ENCODE results near the gene SORCS1. TPM values are rescaled to one million over a fixed set of nuclear protein-coding genes. Genes with fewer than 3 reads are reported as not detected.

SORCS1 gene
- total and polyA plus RNA-seq, 2 donors (not counting 1 experiment from before 2014, with no cell fraction given): not detected

- Histone ChIP-seq H2AFZ (ENCODE audit: insufficient read depth, low read depth, low read length, poor library complexity, severe bottlenecking) (no peak overlapping the region), H3K79me2 (ENCODE audit: control insufficient read depth, insufficient read depth, low read length) (no peaks in the 10 kb centered on the region), H3K4me3 (ENCODE audit: control extremely low read depth in 1 of 5, extremely low read depth in 1 of 5, insufficient read depth in 1 of 5, low read depth in 2 of 5, low read length in 4 of 5) (no peak overlapping the region), H4K20me1 (ENCODE audit: control insufficient read depth, insufficient read depth, low read length, poor library complexity, severe bottlenecking) (no peaks in the 10 kb centered on the region), H3K9me3 (ENCODE audit: control extremely low read depth in 1 of 3, control insufficient read depth in 2 of 3, insufficient read depth in 1 of 3, low read length in 2 of 3) (no peaks in the 10 kb centered on the region), H3K27me3 (replicated peaks in 1 of 4; ENCODE audit: control extremely low read depth in 1 of 4, control insufficient read depth in 3 of 4, insufficient read depth in 4 of 4, low read length in 3 of 4) (no peaks in the 10 kb centered on the region), H3K36me3 (replicated peaks in 1 of 2; ENCODE audit: control extremely low read depth in 1 of 2, control insufficient read depth in 1 of 2, extremely low read depth in 1 of 2, insufficient read depth in 2 of 2, low read length in 1 of 2) (no peaks in the 10 kb centered on the region), H3K4me2 (replicated peaks; ENCODE audit: low read depth, low read length, poor library complexity, severe bottlenecking) (no peak overlapping the region), H3K4me1 (ENCODE audit: control insufficient read depth in 2 of 2, insufficient read depth in 2 of 2, low read length in 2 of 2) (no peaks in the 10 kb centered on the region), H3K27ac (ENCODE audit: low read length in 2 of 2) (no peak overlapping the region), H3K9ac (ENCODE audit: low read length) (no peak overlapping the region)
- DNase-seq (no peak), ATAC-seq (ENCODE audit: low read depth) (no peak)
- H3K4me1 Mint-ChIP-seq: no peaks in the 10 kb centered on the region
- H3K27me3 Mint-ChIP-seq: no peaks in the 10 kb centered on the region
- CTCF ChIA-PET: no interaction called here
- TF ChIP-seq EZH2 (IDR thresholded peaks at IDR 0.05; ENCODE audit: borderline replicate concordance, insufficient read depth, low read depth, low read length, poor library complexity, severe bottlenecking) (no peak), CTCF (IDR thresholded peaks at IDR 0.05) (no peak)
- H3K27ac Mint-ChIP-seq: no peak overlapping the region
- H3K4me3 Mint-ChIP-seq: no peak overlapping the region
- intact Hi-C loops (cut with micrococcal nuclease): no loop called here
- WGBS (ENCODE audit: insufficient coverage): 50% methylated on average over 1 of the region's 3 CpGs
- no peaks in the 10 kb centered on the region for H3K9me3 Mint-ChIP-seq (ENCODE audit: insufficient read depth)
- POLR2A ChIA-PET: no interaction called here
These were observed 601.1 kb downstream of the SORCS1 start for GRCh38 chr10:106563384-106563783.

- TF ChIP-seq EZH2 (IDR thresholded peaks at IDR 0.05; ENCODE audit: borderline replicate concordance, insufficient read depth, low read depth, low read length, poor library complexity, severe bottlenecking): no peak
- TF ChIP-seq CTCF (IDR thresholded peaks at IDR 0.05): no peak
- Histone ChIP-seq H3K4me3 (ENCODE audit: control extremely low read depth in 1 of 5, extremely low read depth in 1 of 5, insufficient read depth in 1 of 5, low read depth in 2 of 5, low read length in 4 of 5) (no peak overlapping the region), H3K36me3 (replicated peaks in 1 of 2; ENCODE audit: control extremely low read depth in 1 of 2, control insufficient read depth in 1 of 2, extremely low read depth in 1 of 2, insufficient read depth in 2 of 2, low read length in 1 of 2) (no peaks in the 10 kb centered on the region), H3K9me3 (ENCODE audit: control extremely low read depth in 1 of 3, control insufficient read depth in 2 of 3, insufficient read depth in 1 of 3, low read length in 2 of 3) (no peaks in the 10 kb centered on the region), H3K9ac (ENCODE audit: low read length) (no peak overlapping the region), H3K27me3 (replicated peaks in 1 of 4; ENCODE audit: control extremely low read depth in 1 of 4, control insufficient read depth in 3 of 4, insufficient read depth in 4 of 4, low read length in 3 of 4) (no peaks in the 10 kb centered on the region), H2AFZ (ENCODE audit: insufficient read depth, low read depth, low read length, poor library complexity, severe bottlenecking) (no peak overlapping the region), H4K20me1 (ENCODE audit: control insufficient read depth, insufficient read depth, low read length, poor library complexity, severe bottlenecking) (no peaks in the 10 kb centered on the region), H3K79me2 (ENCODE audit: control insufficient read depth, insufficient read depth, low read length) (no peaks in the 10 kb centered on the region), H3K27ac (ENCODE audit: low read length in 2 of 2) (no peak overlapping the region), H3K4me2 (replicated peaks; ENCODE audit: low read depth, low read length, poor library complexity, severe bottlenecking) (no peak overlapping the region), H3K4me1 (ENCODE audit: control insufficient read depth in 2 of 2, insufficient read depth in 2 of 2, low read length in 2 of 2) (no peaks in the 10 kb centered on the region)
- ATAC-seq (ENCODE audit: low read depth): no peak
- POLR2A ChIA-PET: no interaction called here
- DNase-seq: no peak
- H3K9me3 Mint-ChIP-seq (ENCODE audit: insufficient read depth): peaks cover 4% of the 10 kb centered on the region
- CTCF ChIA-PET: no interaction called here
- intact Hi-C loops (cut with micrococcal nuclease): no loop called here
- no peaks in the 10 kb centered on the region for H3K4me1 Mint-ChIP-seq
- H3K27me3 Mint-ChIP-seq: no peaks in the 10 kb centered on the region
- no peak overlapping the region for H3K27ac Mint-ChIP-seq
- H3K4me3 Mint-ChIP-seq: no peak overlapping the region
- WGBS (ENCODE audit: insufficient coverage): no CpG with 5 or more reads among the region's 5 CpGs
These were observed 603.4 kb downstream of the SORCS1 start for GRCh38 chr10:106560925-106561640.
